ENCODE measurements around the gene RMRP. TPM values are rescaled to one million over a fixed set of nuclear protein-coding genes. Genes with fewer than 3 reads are reported as not detected.

RMRP gene
- polyA plus RNA-seq, 1 experiment: 1,738 TPM

GRCh38 chr9:35690614-35691333 lies 33.0 kb upstream of the RMRP start:
- POLR2A ChIA-PET: interaction anchor here (0.6 to 4.2 kb wide), 13 partner anchors 10 to 989 kb away, joined by 3 to 35 read pairs (median 4); partner anchors contain the start of genes CCDC107, CREB3, RMRP and TLN1
- CTCF ChIA-PET: interaction anchor here (0.6 to 3.8 kb wide), 9 partner anchors 8 to 87 kb away, joined by 3 to 26 read pairs (median 4); partner anchors contain the start of genes CCDC107 and RMRP

GRCh38 chr9:35690294-35690613 lies 32.4 kb upstream of the RMRP start:
- Histone ChIP-seq H3K27me3 (ENCODE audit: control insufficient read depth, insufficient read depth, low read length) (no peaks in the 10 kb centered on the region), H3K36me3 (ENCODE audit: control insufficient read depth, insufficient read depth, low read length) (peaks cover 19% of the 10 kb centered on the region), H3K4me3 (ENCODE audit: low read depth, low read length) (peak overlapping the region; percentile 98)
- ChIA-PET POLR2A (interaction anchor here (0.6 to 4.2 kb wide), 9 partner anchors 9 to 988 kb away, joined by 3 to 35 read pairs (median 7); partner anchors contain the start of genes CCDC107, CREB3, RMRP and TLN1), CTCF (interaction anchor here (0.6 to 3.8 kb wide), 8 partner anchors 9 to 153 kb away, joined by 3 to 26 read pairs (median 4); partner anchors contain the start of genes CCDC107, RMRP and TLN1)
- TF ChIP-seq CTCF (IDR thresholded peaks at IDR 0.05; ENCODE audit: insufficient read depth, low read depth, low read length): no peak
- DNase-seq (ENCODE audit: low read depth): peak; percentile 20

More at GRCh38 chr9:35690614-35691333, 33.0 kb upstream of the RMRP start:
- no peak for TF ChIP-seq CTCF (IDR thresholded peaks at IDR 0.05; ENCODE audit: insufficient read depth, low read depth, low read length)
- peak; percentile 26 for DNase-seq (ENCODE audit: low read depth)
- Histone ChIP-seq H3K4me3 (ENCODE audit: low read depth, low read length) (peak overlapping the region; percentile 98), H3K36me3 (ENCODE audit: control insufficient read depth, insufficient read depth, low read length) (peaks cover 14% of the 10 kb centered on the region), H3K27me3 (ENCODE audit: control insufficient read depth, insufficient read depth, low read length) (no peaks in the 10 kb centered on the region)

- ChIA-PET CTCF (interaction anchor here (0.6 to 3.8 kb wide), 9 partner anchors 9 to 153 kb away, joined by 3 to 26 read pairs (median 5); partner anchors contain the start of genes CCDC107, RMRP and TLN1), POLR2A (interaction anchor here (0.6 to 4.2 kb wide), 7 partner anchors 9 to 60 kb away, joined by 3 to 35 read pairs (median 7); partner anchors contain the start of genes CCDC107, CREB3, RMRP and TLN1)
- no peak for TF ChIP-seq CTCF (IDR thresholded peaks at IDR 0.05; ENCODE audit: insufficient read depth, low read depth, low read length)
- Histone ChIP-seq H3K4me3 (ENCODE audit: low read depth, low read length) (peak within 1 kb of the TSS; percentile 98), H3K36me3 (ENCODE audit: control insufficient read depth, insufficient read depth, low read length) (peaks cover 25% of the 10 kb centered on the region), H3K27me3 (ENCODE audit: control insufficient read depth, insufficient read depth, low read length) (no peaks in the 10 kb centered on the region)
- DNase-seq (ENCODE audit: low read depth): peak; percentile 46
Observed at GRCh38 chr9:35689542-35690293, 31.9 kb upstream of the RMRP start, which contains the start of gene TPM2. Gene TPM2 (minus strand): TSS chr9:35689925. CDS start chr9:35689817, 108 bp downstream.

- ChIA-PET CTCF (interaction anchor here (0.6 to 3.8 kb wide), 9 partner anchors 7 to 134 kb away, joined by 3 to 13 read pairs (median 6); partner anchors contain the start of genes CCDC107, RMRP and TLN1), POLR2A (interaction anchor here (0.5 to 4.2 kb wide), 6 partner anchors 9 to 44 kb away, joined by 3 to 35 read pairs (median 6); partner anchors contain the start of genes CREB3 and TLN1)
- TF ChIP-seq CTCF (IDR thresholded peaks at IDR 0.05; ENCODE audit: insufficient read depth, low read depth, low read length): no peak
- no peaks in the 10 kb centered on the region for H3K27me3 ChIP-seq (ENCODE audit: control insufficient read depth, insufficient read depth, low read length)
- peaks cover 32% of the 10 kb centered on the region for H3K36me3 ChIP-seq (ENCODE audit: control insufficient read depth, insufficient read depth, low read length)
- peak; percentile 44 for DNase-seq (ENCODE audit: low read depth)
- peak overlapping the region; percentile 98 for H3K4me3 ChIP-seq (ENCODE audit: low read depth, low read length)
Observed at GRCh38 chr9:35688558-35689541, 31.0 kb upstream of the RMRP start.

All from BJ (cell line).